Loucy (cell line): ENCODE results near the gene ABI1.

Experiments
- CTCF ChIP-seq: fragments of 200-600 bp; sonication (generic); conservative IDR thresholded peaks from 2 replicates; pipeline ENCODE4 v1.5.1; 2014; ENCODE audit warnings: mild to moderate bottlenecking, antibody characterized with exemption, low read length
- EZH2phosphoT487 ChIP-seq: fragments of 200-600 bp; IDR thresholded peaks from 2 replicates; pipeline ENCODE4 v1.6.1; 2018; ENCODE audit warnings: antibody characterized with exemption, mild to moderate bottlenecking, moderate library complexity, borderline replicate concordance

DNA sequence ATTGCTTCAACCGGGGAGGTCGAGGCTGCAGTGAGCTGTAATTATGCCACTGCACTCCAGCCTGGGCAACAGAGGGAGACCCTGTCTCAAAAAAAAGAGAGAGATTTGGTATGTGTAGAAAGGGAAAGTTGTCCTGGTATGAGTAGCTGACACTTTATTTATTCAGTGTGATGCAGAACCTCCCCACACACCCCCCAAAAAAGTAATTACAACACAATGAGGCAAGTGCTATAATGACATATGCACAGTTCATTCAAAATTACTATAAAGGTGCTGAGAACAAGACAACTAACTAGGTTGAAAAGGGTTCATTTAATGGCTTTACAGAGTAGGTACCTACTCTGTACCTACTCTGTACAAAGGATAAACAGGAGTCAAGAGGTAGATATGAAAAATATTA lies 83.1 kb downstream of the ABI1 start:
- no peak for TF ChIP-seq CTCF
- TF ChIP-seq EZH2phosphoT487: no peak
